AG20443 (cell line): ENCODE results near the gene C6orf52.
"Not testable (repeated sequence)": the region's sequence is repeated elsewhere in the genome, so short reads cannot be mapped to it uniquely, and the experiment has no call there.

Source experiments
- DNase-seq: peaks from one replicate; pipeline ENCODE4 v3.0.0; 2012; ENCODE audit warnings: low spot score, mixed read lengths

Gene C6orf52

DNA sequence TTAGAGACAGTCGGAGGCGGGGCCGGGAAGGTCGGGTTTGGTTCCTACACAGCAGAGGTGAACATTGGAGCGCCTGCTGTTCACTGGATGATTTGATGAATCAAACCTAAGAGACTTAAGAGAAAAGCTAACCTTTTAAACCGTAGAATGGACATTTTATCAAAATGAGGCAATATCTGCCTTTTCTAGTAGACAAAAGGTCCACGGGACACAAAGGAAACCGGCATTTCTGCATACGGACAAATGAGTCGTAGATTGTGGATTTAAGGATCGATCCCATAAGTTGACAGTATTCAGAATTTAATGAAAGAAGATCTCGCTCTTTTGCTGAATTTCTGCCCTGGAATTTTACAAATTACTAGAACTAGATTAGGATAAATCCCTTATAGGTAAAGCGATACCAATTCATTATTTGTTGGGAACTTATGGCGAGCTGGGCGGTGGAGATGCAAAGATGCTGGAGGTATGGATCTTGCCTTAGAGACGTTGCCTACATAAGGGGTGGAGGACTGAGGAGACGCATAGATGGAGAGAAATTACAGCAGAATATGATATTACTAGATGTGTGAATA, 756 bp upstream of the C6orf52 start:
- DNase-seq, result no peak

DNA sequence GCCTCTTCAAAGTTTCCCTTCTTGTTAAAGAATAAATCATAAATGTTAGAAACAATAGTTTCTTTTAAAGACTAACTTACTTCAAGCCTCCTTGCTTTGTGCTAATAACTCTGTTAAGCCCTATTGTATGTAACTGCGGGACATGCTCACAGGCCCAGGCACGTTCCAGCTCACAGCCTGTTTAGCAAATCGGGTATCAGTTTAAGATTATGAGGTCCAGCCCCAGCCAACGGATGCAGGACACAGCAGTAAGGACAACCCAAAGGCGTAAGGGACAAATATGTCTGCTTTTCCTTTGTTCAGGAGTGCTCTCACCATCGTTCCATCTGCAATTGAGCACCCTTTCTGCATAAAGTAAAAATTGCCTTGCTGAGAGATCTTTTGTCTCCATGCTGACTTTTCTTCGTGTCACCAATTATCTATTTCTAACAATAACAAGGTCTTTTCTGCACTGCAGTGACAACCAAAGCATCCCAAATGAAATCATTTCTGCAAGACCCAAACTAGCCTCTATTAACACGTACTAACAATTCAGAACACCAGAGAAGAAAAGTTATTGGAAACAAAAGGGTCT, 1.4 kb downstream of the C6orf52 start:
- DNase-seq, result no peak

DNA sequence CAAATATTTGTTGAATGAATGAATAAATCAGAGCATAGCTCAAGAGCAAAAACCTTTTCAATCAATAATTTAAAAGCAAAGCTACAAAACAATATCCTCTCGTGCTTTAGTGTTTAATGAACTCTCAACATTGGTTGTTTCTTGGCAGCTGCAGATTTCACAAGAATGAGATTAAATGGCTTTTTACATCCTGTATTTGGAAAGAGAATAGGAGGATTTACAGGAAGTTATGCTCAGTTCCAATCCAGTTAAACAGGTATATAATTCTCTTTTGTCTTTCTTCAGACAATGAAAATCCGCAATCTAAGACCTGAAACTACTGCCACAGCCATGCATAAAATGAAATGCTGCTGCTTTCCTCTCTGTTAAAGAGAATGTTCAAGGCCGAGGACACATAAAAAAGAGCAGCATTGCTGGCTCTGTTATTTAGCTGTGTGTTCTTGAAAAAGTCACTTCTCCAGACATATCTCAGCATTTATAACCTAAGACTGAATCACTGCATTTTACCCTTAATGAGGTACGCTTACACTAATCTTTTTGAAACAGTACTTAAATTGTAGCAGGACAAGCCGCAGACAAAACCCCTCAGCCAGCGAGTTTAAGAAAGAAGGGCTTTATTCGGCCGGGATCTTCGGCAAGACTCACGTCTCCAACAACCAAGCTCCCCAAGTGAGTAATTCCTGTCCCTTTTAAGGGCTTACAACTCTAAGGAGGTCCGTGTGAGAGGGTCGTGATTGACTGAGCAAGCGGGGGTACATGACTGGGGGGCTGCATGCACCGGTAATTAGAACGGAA, 3.6 kb downstream of the C6orf52 start:
- DNase-seq, result no peak

DNA sequence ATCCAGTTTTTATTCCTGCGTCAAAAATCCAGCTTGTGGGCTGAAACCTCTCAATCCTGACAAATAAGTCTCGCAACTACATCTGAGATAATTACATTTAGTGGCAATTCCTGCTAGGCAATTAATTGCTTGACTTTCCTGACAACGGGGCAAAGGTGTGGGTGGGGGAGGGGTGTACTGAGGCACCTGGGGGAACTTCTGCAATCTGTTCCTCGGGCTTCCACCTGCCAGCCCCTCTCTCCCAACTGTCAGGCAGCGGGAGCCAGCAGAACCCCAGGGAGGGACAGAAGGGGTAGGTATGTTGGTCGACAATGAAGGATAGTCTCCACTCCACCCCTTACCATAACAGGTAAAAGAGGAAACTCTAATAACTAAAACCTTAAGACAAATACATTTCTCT, 6.8 kb downstream of the C6orf52 start:
- no peak for DNase-seq

DNA sequence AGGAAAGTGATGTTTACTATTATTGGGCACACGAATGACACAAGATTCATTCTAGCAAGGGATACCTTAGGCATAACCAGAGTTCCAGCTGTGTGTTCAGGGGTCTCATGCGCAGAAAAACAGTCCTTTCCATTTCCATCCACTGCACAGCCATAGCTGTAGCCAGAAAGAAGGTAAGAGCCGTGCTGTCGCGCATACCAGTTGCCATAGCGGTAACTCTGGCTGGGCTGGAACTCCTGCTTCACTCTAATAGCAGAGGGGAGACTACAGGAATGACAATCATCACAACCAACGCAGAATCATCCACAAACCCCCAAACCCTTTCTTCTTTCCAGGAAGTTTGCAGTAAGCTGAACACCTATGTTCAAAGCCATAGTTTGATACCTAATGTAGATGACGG, 7.5 kb downstream of the C6orf52 start:
- DNase-seq, result no peak

DNA sequence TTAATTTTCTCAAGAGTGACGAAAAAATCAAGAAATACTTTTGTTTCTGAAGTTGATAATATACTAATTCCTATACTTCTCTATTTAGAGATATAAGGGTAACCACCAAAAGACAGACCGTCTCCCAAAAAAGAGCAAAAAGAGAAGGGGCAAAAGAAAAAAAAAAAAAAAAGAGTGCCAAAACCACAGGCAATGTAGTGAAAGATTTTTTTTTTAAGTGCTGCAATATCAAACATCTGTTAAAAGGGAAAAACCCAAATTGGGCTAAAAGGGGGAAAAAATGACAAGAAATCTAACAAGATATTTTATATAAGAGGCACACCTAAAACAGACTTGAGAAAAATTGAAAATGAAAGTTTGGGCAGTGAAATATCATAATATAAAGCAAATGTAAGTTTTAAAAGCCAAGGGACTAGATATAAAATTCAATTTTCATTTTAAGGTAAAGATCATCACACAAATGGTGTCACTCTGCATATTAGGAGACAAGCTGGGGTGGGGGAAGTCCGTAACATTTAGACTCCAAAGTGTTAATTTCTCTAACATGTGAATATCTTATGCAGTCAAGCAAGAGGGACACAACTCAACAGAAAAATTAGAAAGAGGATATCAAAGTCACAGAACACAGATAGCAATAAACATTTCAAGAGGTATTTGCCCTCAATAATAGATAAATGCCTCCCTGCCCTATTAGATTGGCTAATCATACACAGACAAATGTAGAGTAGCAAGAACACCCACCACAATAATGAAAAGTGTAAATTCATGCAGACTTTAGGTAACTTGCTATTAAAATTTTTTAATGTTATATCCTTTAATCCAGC, 9.1 kb downstream of the C6orf52 start:
- DNase-seq, result no peak

DNA sequence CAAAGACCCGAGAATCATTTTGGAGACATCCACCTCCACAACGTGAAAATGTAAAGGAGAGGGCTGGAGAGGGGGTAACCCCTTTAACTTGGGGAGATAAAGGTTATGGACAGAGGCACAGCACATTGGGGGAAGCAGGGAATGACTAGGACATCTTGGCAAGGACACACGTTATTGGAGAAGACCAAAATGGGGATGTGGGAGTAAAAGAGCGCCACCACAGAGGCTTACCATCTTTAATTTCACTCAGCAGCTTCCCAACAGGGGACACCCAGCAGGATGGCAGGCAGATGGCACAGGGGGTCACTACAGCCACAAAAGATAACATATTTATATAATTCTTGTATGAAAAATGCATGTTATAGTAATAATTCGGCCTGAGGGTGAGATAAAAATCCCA, 9.8 kb downstream of the C6orf52 start:
- DNase-seq, result no peak

DNA sequence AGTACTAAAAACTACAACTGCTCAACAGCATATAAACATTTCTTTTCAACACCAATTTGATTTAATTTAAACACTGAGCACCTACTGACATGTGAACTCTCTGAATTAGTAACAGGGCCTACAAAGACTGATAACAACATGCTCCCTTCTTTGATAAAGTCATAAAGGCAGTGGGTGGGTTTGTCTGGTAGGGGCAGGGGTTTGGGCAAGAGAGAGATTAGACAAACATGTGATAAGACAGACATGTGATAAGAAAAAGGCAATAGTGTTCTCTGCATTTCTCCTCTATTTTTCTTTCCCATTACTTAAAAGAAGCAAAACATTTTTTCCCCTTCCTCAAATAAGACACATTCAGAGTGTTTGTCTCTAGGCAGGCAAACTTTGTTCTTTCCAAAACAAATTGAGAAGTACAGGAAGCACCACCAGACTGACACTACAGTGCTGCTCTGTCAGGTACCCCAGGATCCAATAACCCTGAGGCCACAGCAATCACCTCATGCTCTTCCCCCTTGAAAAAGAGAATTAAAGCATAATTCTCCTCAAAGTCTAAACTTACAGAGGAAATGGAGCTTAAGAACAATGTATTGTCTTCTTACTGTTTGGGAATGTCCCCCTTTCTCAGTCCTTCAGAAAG, 11.9 kb downstream of the C6orf52 start:
- DNase-seq, result no peak

DNA sequence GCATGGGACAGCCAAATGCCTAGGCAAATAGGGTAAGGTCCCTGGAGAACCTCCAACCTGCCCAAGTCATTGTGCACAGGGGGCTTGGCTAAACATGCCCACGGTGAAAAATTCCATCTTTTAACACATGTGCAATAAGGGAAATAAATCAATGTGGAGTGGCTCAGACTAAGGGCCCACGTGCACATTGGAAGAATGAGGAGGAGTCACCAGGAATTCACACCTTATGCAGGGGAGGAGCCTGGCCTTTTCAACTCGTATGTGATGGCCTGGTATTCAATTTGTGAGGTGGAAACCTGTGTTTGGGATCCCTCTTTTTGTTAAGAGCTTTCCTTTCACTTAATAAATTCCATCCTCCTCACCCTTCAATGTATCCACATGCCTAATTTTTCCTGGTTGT, 12.6 kb downstream of the C6orf52 start:
- DNase-seq, result no peak

DNA sequence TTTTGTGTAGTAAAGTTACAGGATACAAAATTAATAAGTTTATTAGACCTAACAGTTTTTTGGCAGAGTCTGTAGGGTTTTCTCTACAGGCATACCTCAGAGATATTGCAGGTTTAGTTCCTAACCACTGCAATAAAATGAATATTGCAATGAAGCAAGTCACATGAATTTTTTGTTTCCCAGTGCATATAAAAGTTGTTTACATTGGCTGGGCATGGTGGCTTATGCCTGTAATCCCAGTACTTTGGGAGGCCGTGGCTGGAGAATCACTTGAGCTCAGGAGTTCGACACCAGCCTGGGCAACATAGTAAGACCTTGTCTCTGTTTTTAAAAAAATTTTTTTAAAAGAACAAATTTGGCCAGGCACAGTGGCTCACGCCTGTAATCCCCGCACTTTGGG, 16.0 kb downstream of the C6orf52 start:
- DNase-seq, result no peak

DNA sequence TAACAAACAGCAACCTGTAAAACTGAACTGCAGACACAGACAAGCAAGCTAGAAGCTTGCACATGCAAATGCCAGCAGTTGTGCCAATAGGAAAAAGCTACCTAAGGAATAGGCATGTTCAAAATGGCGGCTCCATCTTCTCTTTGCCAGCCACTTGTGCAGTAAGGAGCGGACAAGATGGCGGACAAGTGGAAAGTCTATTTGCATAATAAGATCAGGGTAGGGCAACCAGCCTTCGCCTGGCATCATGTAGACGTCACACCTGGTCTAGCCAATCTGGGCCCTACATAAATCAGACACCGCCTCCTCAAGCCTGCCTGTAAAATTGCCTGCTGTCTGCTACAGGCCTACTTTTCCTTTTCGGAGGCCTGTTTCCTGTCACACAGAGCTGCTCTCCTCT, 18.0 kb downstream of the C6orf52 start:
- DNase-seq, result no peak

DNA sequence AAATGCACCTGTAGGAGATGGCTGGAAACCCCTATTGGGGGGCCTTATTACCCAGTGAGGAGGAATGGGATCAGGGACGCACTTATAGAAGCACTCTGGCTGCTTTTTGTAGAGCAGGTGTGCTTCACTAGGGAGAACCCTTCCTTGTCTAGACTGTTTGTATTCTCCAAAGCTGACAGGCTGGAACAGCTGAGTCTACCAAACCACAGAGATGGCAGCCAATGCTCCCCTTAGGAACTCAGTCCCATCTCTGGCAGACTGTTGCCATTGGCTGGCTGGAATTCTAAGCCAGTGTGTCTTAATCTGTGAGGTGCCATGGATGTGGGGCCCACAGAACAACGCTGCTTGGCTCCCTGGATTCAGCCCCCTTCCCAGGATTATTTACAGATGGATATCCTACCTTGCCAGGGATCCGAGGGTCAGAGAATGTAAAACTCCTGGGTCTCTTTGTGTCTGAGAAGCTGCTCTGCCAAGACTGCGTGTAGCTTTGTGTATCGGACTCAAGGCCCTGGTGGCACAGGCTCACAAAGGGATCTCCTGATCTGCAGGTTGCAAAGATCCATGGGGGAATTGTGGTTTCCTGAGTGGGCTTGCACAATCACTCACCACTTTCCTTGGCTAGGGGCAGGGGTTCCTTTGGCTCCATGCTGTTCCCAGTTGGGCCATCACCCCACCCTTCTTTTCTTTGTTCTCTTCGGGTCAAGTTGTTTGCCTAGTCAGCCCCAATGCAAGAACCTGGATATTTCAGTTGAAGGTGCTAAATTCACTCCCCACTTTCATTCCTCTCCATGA, 26.1 kb downstream of the C6orf52 start:
- DNase-seq, result no peak

DNA sequence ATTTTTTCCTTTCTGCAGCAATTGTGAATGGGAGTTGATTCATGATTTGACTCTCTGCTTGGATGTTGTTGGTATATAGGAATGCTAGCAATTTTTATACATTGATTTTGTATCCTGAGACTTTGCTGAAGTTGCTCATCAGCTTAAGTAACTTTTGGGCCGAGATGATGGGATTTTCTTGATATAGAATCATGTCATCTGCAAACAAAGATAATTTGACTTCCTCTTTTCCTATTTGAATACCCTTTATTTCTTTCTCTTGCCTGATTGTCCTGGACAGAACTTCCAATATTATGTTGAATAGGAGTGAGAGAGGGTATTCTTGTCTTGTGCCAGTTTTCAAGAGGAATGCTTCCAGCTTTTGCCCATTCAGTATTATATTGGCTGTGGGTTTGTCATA, 28.8 kb downstream of the C6orf52 start:
- DNase-seq, result not testable (repeated sequence)

DNA sequence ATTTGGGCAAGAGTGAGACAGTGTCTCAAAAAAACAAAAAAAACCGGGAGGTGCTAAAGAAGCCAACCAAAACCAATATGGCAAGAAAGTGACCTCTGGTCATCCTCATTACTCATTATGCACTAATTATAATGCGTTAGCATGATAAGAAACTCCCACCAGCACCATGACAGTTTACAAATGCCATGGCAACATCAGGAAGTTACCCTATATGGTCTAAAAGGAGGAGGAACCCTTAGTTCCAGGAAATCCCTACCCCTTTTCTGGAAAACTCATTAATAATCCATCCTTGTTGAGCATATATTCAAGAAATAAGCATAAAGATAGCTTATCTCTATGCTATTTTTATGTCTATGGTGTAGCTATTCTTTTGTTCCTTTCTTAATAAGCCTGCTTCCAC, 31.7 kb downstream of the C6orf52 start:
- no peak for DNase-seq

DNA sequence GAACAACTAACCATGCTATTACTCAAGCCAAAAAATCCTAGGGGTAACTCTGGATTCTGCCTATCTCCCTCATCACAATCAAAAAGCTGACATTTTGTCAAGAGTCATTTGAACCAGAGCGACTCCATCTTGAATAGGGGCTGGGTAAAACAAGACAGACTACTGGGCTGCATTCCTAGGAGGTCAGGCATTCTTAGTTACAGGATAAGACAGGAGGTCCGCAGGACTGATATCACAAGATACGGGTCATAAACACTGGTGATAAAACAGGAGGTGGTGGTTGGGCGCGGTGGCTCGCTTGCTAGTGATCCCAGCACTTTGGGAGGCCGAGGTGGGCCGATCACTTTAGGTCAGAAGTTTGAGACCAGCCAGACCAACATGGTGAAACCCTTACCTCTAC, 32.2 kb downstream of the C6orf52 start:
- DNase-seq, result no peak

DNA sequence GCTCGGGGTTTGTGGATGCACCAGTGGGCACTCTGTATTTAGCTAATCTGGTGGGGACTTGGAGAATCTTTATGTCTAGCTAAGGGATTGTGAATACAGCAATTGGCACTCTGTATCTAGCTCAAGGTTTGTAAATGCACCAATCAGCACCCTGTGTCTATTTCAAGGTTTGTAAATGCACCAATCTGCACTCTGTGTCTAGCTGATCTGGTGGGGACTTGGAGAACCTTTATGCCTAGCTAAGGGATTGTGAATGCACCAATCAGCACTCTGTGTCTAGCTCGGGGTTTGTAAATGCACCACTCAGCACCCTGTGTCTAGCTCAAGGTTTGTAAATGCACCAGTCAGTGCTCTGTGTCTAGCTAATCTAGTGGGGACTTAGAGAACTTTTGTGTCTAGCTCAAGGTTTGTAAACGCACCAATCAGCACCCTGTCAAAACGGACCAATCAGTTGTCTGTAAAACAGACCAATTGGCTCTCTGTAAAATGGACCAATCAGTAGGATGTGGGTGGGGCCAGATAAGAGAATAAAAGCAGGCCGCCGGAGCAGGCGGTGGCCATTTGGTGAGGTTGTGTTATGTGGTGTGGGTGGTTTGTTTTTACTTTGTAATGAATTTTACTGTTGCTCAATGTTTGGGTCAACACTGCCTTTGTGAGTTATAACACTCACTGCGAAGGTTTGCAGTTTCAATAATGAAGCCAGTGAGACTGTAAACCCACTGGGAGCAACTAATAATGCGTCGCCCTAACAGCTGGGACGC, 33.8 kb downstream of the C6orf52 start:
- DNase-seq, result not testable (repeated sequence)

DNA sequence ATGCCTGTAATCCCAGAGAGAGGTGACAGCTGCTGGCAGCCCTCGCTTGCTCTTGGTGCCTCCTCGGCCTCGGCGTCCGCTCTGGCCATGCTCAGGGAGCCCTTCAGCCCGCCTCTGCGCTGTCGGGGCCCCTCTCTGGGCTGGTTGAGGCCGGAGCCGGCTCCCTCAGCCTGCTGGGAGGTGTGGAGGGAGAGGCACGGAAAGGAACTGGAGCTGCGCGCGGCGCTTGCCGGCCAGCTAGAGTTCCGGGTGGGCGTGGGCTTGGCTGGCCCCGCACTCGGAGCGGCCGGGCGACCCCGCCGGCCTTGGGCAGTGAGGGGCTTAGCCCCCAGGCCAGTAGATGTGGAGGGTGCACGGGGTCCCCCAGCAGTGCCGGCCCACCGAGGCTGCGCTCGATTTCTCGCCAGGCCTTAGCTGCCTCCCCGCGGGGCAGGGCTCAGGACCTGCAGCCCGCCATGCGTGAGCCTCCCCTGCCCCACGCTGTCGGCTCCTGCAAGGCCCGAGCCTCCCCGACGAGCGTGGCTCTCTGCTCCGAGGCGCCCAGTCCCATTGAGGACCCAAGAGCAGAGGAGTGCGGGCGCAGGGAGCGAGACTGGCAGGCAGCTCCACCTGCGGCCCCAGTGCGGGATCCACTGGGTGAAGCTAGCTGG, 34.6 kb downstream of the C6orf52 start:
- peak; percentile 12 for DNase-seq

DNA sequence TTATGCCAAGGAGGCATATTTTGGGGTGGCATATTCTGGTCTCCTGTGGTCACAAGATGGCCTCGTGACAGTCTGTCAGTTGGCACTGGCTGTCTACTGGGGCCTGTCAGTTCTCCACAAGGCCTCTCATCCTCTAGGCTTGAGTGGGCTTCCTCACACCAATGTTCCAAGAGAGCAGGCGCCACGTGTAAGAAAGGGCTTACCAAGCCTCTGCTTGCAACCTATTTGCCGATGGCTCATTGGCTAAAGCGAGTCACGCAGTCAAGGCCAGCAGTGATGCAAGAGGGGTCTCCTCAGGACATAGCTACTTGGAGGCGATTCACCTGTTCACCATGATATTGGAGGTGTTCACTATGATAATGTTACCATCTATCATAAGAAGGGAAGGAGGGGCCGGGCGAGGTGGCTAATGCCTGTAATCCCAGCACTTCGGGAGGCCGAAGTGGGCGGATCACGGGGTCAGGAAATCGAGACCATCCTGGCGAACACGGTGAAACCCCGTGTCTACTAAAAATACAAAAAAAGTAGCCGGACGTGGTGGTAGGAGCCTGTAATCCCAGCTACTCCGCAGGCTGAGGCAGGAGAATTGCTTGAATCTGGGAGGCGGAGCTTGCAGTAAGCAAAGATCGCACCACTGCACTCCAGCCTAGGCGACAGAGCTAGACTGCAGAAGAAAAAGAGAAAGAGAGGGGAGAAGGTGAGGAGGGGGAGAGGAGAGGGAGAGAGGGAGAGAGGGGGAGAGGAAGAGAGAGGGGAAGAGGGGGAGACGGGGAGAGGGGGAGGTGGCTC, 35.3 kb downstream of the C6orf52 start:
- DNase-seq, result no peak

DNA sequence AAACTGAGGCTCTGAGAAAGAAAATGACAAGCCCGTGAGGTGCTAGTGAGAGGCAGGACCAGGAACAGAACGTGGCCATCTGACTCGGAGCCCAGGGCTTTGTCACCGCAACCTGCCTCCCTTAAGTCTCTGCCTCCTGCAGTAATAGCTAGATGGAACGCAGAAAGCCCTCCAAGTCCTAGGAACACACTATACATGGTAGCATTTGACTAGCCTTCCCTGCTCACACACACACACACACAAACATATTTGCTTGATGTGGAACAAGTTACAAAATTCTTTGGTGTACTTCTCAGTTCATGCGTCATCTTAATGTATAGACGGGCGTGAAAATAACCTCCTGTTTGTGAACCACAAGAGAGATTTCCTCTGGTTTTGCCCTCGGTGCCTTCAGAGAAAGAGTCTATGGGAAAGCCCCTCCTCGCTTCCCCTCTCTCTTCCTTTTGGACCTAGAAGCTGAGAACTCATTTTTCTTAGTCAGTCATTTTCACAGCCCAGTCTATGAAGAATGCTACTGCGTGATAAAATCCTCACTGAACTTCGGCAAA, 38.8 kb downstream of the C6orf52 start:
- DNase-seq, result no peak
